Measurements from ENCODE around the gene PADI3. TPM values are rescaled to one million over a fixed set of nuclear protein-coding genes. Genes with fewer than 3 reads are reported as not detected.

Gene PADI3
- polyA plus RNA-seq, 3 donors = 0.01 TPM; not detected in 2

DNA sequence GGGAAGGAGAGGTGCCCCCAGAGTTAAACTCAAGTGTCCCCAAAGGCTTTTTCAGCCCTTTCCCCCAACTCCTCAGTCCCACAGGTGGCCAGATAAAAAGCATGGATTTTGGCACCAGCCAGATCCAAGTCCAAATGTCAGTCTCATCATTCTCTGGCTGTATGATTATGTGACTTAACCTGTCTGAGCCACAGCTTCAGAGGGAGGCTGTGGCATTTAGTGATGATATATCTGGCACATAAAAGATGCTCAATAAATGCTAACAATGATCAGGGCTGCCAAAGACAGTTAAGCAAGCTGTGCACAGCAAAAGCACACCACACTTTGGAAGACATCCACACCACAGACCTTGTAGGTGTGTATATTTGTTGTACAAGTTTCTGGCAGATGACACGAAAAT lies 5.6 kb upstream of the PADI3 start:
- H3K36me3 Mint-ChIP-seq = no peaks in the 10 kb centered on the region
- no peak for DNase-seq
- no peak overlapping the region for H3K4me3 ChIP-seq (replicated peaks in 1 of 3; ENCODE audit: low read depth in 2 of 3, low read length in 3 of 3)
- WGBS (ENCODE audit: insufficient coverage) = no CpG with 5 or more reads among the region's 1 CpG
- H3K27me3 ChIP-seq (ENCODE audit: control insufficient read depth in 2 of 2, insufficient read depth in 2 of 2, low read length in 2 of 2) = no peaks in the 10 kb centered on the region
- no peak overlapping the region for H3K27ac Mint-ChIP-seq
- no peaks in the 10 kb centered on the region for H3K9me3 ChIP-seq (replicated peaks in 1 of 2; ENCODE audit: control insufficient read depth in 1 of 2, insufficient read depth in 1 of 2, low read length in 2 of 2)
- TF ChIP-seq CTCF (IDR thresholded peaks at IDR 0.05) = no peak
- peaks cover 0 to 1% (median 0%) of the 10 kb centered on the region in 7 donors for H3K9me3 Mint-ChIP-seq
- no peak overlapping the region for H3K27ac ChIP-seq (ENCODE audit: low read depth in 1 of 2, low read length in 2 of 2)
- H3K36me3 ChIP-seq (replicated peaks in 1 of 2; ENCODE audit: control insufficient read depth in 1 of 2, insufficient read depth in 2 of 2, low read length in 2 of 2) = no peaks in the 10 kb centered on the region
- peaks cover 0 to 11% of the 10 kb centered on the region in 2 donors for H3K4me1 ChIP-seq (ENCODE audit: control insufficient read depth in 1 of 2, insufficient read depth in 2 of 2, low read length in 2 of 2)
- no peak overlapping the region for H3K9ac ChIP-seq (ENCODE audit: insufficient read depth, low read length, poor library complexity, severe bottlenecking)
- H3K79me2 ChIP-seq (ENCODE audit: insufficient read depth, low read length) = no peaks in the 10 kb centered on the region
- intact Hi-C loops (cut with micrococcal nuclease) = loop anchor here in 1 of 2 donors (10.0 kb wide), 1 partner anchor 162 kb away; no protein-coding TSS in a partner anchor
- no peak overlapping the region for H2AFZ ChIP-seq (ENCODE audit: insufficient read depth, low read depth, low read length, poor library complexity, severe bottlenecking)
- H4K20me1 ChIP-seq (ENCODE audit: insufficient read depth, low read length) = no peaks in the 10 kb centered on the region
- no peak overlapping the region for H3K4me2 ChIP-seq (replicated peaks; ENCODE audit: extremely low read depth, low read length, poor library complexity, severe bottlenecking)
- no peak overlapping the region for H3K4me3 Mint-ChIP-seq
- peaks cover 7 to 9% (median 8%) of the 10 kb centered on the region in 3 donors for H3K27me3 Mint-ChIP-seq (ENCODE audit: low read depth in 3 of 3)
- H3K4me1 Mint-ChIP-seq = peaks cover 6% of the 10 kb centered on the region

- H3K9me3 ChIP-seq (replicated peaks in 1 of 2; ENCODE audit: control insufficient read depth in 1 of 2, insufficient read depth in 1 of 2, low read length in 2 of 2) = no peaks in the 10 kb centered on the region
- Mint-ChIP-seq H3K36me3 (no peaks in the 10 kb centered on the region), H3K27me3 (ENCODE audit: low read depth in 3 of 3) (peaks cover 9 to 10% (median 9%) of the 10 kb centered on the region in 3 donors), H3K27ac (no peak overlapping the region), H3K4me1 (peaks cover 3% of the 10 kb centered on the region), H3K9me3 (peaks cover 0 to 1% (median 0%) of the 10 kb centered on the region in 7 donors), H3K4me3 (no peak overlapping the region)
- no peaks in the 10 kb centered on the region for H4K20me1 ChIP-seq (ENCODE audit: insufficient read depth, low read length)
- H3K27me3 ChIP-seq (ENCODE audit: control insufficient read depth in 2 of 2, insufficient read depth in 2 of 2, low read length in 2 of 2) = no peaks in the 10 kb centered on the region
- no peak overlapping the region for H3K9ac ChIP-seq (ENCODE audit: insufficient read depth, low read length, poor library complexity, severe bottlenecking)
- peaks cover 0 to 7% of the 10 kb centered on the region in 2 donors for H3K4me1 ChIP-seq (ENCODE audit: control insufficient read depth in 1 of 2, insufficient read depth in 2 of 2, low read length in 2 of 2)
- no peak for DNase-seq
- no peak overlapping the region for H2AFZ ChIP-seq (ENCODE audit: insufficient read depth, low read depth, low read length, poor library complexity, severe bottlenecking)
- 86% methylated on average over 7 of the region's 14 CpGs for WGBS (ENCODE audit: insufficient coverage)
- intact Hi-C loops (cut with micrococcal nuclease) = loop anchor here in 1 of 2 donors (10.0 kb wide), 1 partner anchor 160 kb away; no protein-coding TSS in a partner anchor
- TF ChIP-seq CTCF (IDR thresholded peaks at IDR 0.05) = no peak
- no peak overlapping the region for H3K27ac ChIP-seq (ENCODE audit: low read depth in 1 of 2, low read length in 2 of 2)
- H3K79me2 ChIP-seq (ENCODE audit: insufficient read depth, low read length) = no peaks in the 10 kb centered on the region
- H3K36me3 ChIP-seq (replicated peaks in 1 of 2; ENCODE audit: control insufficient read depth in 1 of 2, insufficient read depth in 2 of 2, low read length in 2 of 2) = no peaks in the 10 kb centered on the region
- no peak overlapping the region for H3K4me3 ChIP-seq (replicated peaks in 1 of 3; ENCODE audit: low read depth in 2 of 3, low read length in 3 of 3)
- no peak overlapping the region for H3K4me2 ChIP-seq (replicated peaks; ENCODE audit: extremely low read depth, low read length, poor library complexity, severe bottlenecking)
Observed at GRCh38 chr1:17244821-17245740, 3.8 kb upstream of the PADI3 start.

All from CD14-positive monocyte (primary cell).